Breast epithelium (tissue), 3 donors: ENCODE data around the gene CNTN2.

Source experiments
- CTCF ChIP-seq, 3 donors: fragments of 450-650 bp; IDR thresholded peaks; one replicate each; pipeline ENCODE4 v1.5.1; 2016 to 2017; ENCODE audit warnings: antibody characterized with exemption in 3 of 3, mild to moderate bottlenecking in 3 of 3, moderate library complexity in 3 of 3
- POLR2A ChIP-seq: fragments of 450-650 bp; IDR thresholded peaks from one replicate; pipeline ENCODE4 v1.6.1; 2016; ENCODE audit warnings: antibody characterized with exemption, mild to moderate bottlenecking, moderate library complexity
- POLR2AphosphoS5 ChIP-seq, 3 donors: sonication (generic); formaldehyde crosslinking; IDR thresholded peaks; one replicate each; pipeline ENCODE4 v1.6.1; 2017; ENCODE audit warnings: antibody characterized with exemption in 3 of 3

- TF ChIP-seq POLR2A (no peak), CTCF (IDR thresholded peaks at IDR 0.05) (no peak), POLR2AphosphoS5 (IDR thresholded peaks at IDR 0.05) (no peak)
Observed at GRCh38 chr1:205088341-205088740, 45.3 kb downstream of the CNTN2 start.
